ENCODE data around the gene ARHGAP31. TPM values are rescaled to one million over a fixed set of nuclear protein-coding genes. Genes with fewer than 3 reads are reported as not detected.
"Not testable (repeated sequence)": the region's sequence is repeated elsewhere in the genome, so short reads cannot be mapped to it uniquely, and the experiment has no call there.

Gene ARHGAP31
- 10 to 100 TPM; 11.4 to 11.8 TPM for total RNA-seq
- total RNA-seq: 34.2 to 44.4 reads per million in 2 donors

- Mint-ChIP-seq H3K27ac (peak within 1 kb of the TSS; percentile 99), H3K4me1 (peaks cover 44% of the 10 kb centered on the region), H3K36me3 (ENCODE audit: low read depth) (no peaks in the 10 kb centered on the region), H3K4me3 (peak within 1 kb of the TSS; percentile 93), H3K27me3 (no peaks in the 10 kb centered on the region)
- no peaks in the 10 kb centered on the region for H3K9me3 ChIP-seq (ENCODE audit: control insufficient read depth, low read length, poor library complexity, severe bottlenecking)
- ATAC-seq: peak; percentile 74
- DNase-seq: peak; percentile 84 to 91 (median 87)
These were observed at the start of gene ARHGAP31 for GRCh38 chr3:119293871-119294695. Gene ARHGAP31, plus strand, starts transcription at chr3:119294383. Its CDS starts 522 bp downstream, at chr3:119294905.

GRCh38 chr3:119245778-119246177 is 48.4 kb upstream of the ARHGAP31 start:
- no peaks in the 10 kb centered on the region for H3K9me3 ChIP-seq (ENCODE audit: control insufficient read depth, low read length, poor library complexity, severe bottlenecking)
- no peak overlapping the region for H3K4me3 Mint-ChIP-seq
- no peaks in the 10 kb centered on the region for H3K36me3 Mint-ChIP-seq (ENCODE audit: low read depth)
- peaks cover 4% of the 10 kb centered on the region for H3K4me1 Mint-ChIP-seq
- no peak overlapping the region for H3K27ac Mint-ChIP-seq
- no peak for DNase-seq
- ATAC-seq: no peak
- H3K27me3 Mint-ChIP-seq: no peaks in the 10 kb centered on the region

- H3K27ac Mint-ChIP-seq: no peak overlapping the region
- ATAC-seq: no peak
- no peak overlapping the region for H3K4me3 Mint-ChIP-seq
- H3K27me3 Mint-ChIP-seq: peaks cover 18% of the 10 kb centered on the region
- no peaks in the 10 kb centered on the region for H3K9me3 ChIP-seq (ENCODE audit: control insufficient read depth, low read length, poor library complexity, severe bottlenecking)
- peaks cover 2% of the 10 kb centered on the region for H3K36me3 Mint-ChIP-seq (ENCODE audit: low read depth)
- no peak for DNase-seq
- H3K4me1 Mint-ChIP-seq: no peaks in the 10 kb centered on the region
These were observed 39.0 kb upstream of the ARHGAP31 start for GRCh38 chr3:119255214-119255613.

- H3K27ac Mint-ChIP-seq: no peak overlapping the region
These were observed 37.1 kb upstream of the ARHGAP31 start for GRCh38 chr3:119257111-119257510.

GRCh38 chr3:119257654-119258410 is 36.4 kb upstream of the ARHGAP31 start:
- Mint-ChIP-seq H3K36me3 (ENCODE audit: low read depth) (peaks cover 2% of the 10 kb centered on the region), H3K27ac (no peak overlapping the region), H3K4me3 (no peak overlapping the region), H3K4me1 (peaks cover 2% of the 10 kb centered on the region), H3K27me3 (peaks cover 18% of the 10 kb centered on the region)
- no peak for ATAC-seq
- H3K9me3 ChIP-seq (ENCODE audit: control insufficient read depth, low read length, poor library complexity, severe bottlenecking): no peaks in the 10 kb centered on the region
- no peak for DNase-seq

More at GRCh38 chr3:119257111-119257510, 37.1 kb upstream of the ARHGAP31 start:
- Mint-ChIP-seq H3K36me3 (ENCODE audit: low read depth) (peaks cover 2% of the 10 kb centered on the region), H3K27me3 (peaks cover 18% of the 10 kb centered on the region), H3K4me3 (no peak overlapping the region), H3K4me1 (peaks cover 2% of the 10 kb centered on the region)
- no peaks in the 10 kb centered on the region for H3K9me3 ChIP-seq (ENCODE audit: control insufficient read depth, low read length, poor library complexity, severe bottlenecking)
- DNase-seq (no peak), ATAC-seq (no peak)

- ATAC-seq (no peak), DNase-seq (no peak)
- Mint-ChIP-seq H3K4me1 (peaks cover 2% of the 10 kb centered on the region), H3K27me3 (peaks cover 18% of the 10 kb centered on the region), H3K36me3 (ENCODE audit: low read depth) (peaks cover 2% of the 10 kb centered on the region), H3K4me3 (no peak overlapping the region), H3K27ac (no peak overlapping the region)
- H3K9me3 ChIP-seq (ENCODE audit: control insufficient read depth, low read length, poor library complexity, severe bottlenecking): no peaks in the 10 kb centered on the region
These were observed 35.3 kb upstream of the ARHGAP31 start for GRCh38 chr3:119258915-119259314.

- no peaks in the 10 kb centered on the region for H3K9me3 ChIP-seq (ENCODE audit: control insufficient read depth, low read length, poor library complexity, severe bottlenecking)
- DNase-seq: no peak
- ATAC-seq: no peak
- Mint-ChIP-seq H3K4me3 (no peak overlapping the region), H3K27ac (no peak overlapping the region), H3K4me1 (peaks cover 2% of the 10 kb centered on the region), H3K27me3 (peaks cover 18% of the 10 kb centered on the region), H3K36me3 (ENCODE audit: low read depth) (peaks cover 2% of the 10 kb centered on the region)
These were observed 34.4 kb upstream of the ARHGAP31 start for GRCh38 chr3:119259821-119260220.

- peaks cover 2% of the 10 kb centered on the region for H3K36me3 Mint-ChIP-seq (ENCODE audit: low read depth)
- H3K4me1 Mint-ChIP-seq: peaks cover 2% of the 10 kb centered on the region
- H3K27ac Mint-ChIP-seq: no peak overlapping the region
- no peaks in the 10 kb centered on the region for H3K9me3 ChIP-seq (ENCODE audit: control insufficient read depth, low read length, poor library complexity, severe bottlenecking)
- no peak overlapping the region for H3K4me3 Mint-ChIP-seq
- ATAC-seq (no peak), DNase-seq (no peak)
- H3K27me3 Mint-ChIP-seq: peaks cover 18% of the 10 kb centered on the region
These were observed 33.1 kb upstream of the ARHGAP31 start for GRCh38 chr3:119261055-119261454.

GRCh38 chr3:119270212-119270611 is 24.0 kb upstream of the ARHGAP31 start:
- H3K27me3 Mint-ChIP-seq; H3K36me3 Mint-ChIP-seq (ENCODE audit: low read depth); H3K27ac Mint-ChIP-seq; H3K4me1 Mint-ChIP-seq; H3K4me3 Mint-ChIP-seq; ATAC-seq; H3K9me3 ChIP-seq (ENCODE audit: control insufficient read depth, low read length, poor library complexity, severe bottlenecking); DNase-seq: not testable (repeated sequence)

- ATAC-seq: no peak
- Mint-ChIP-seq H3K4me3 (no peak overlapping the region), H3K27me3 (no peaks in the 10 kb centered on the region), H3K4me1 (peaks cover 13% of the 10 kb centered on the region), H3K27ac (peak overlapping the region; percentile 43), H3K36me3 (ENCODE audit: low read depth) (no peaks in the 10 kb centered on the region)
- DNase-seq: no peak
- H3K9me3 ChIP-seq (ENCODE audit: control insufficient read depth, low read length, poor library complexity, severe bottlenecking): no peaks in the 10 kb centered on the region
These were observed 17.5 kb upstream of the ARHGAP31 start for GRCh38 chr3:119276680-119277079.

- H3K9me3 ChIP-seq (ENCODE audit: control insufficient read depth, low read length, poor library complexity, severe bottlenecking): no peaks in the 10 kb centered on the region
- ATAC-seq: no peak
- Mint-ChIP-seq H3K27ac (no peak overlapping the region), H3K27me3 (no peaks in the 10 kb centered on the region), H3K4me1 (peaks cover 13% of the 10 kb centered on the region), H3K36me3 (ENCODE audit: low read depth) (peaks cover 3% of the 10 kb centered on the region), H3K4me3 (no peak overlapping the region)
- no peak for DNase-seq
These were observed 15.1 kb upstream of the ARHGAP31 start for GRCh38 chr3:119279101-119279554.

- no peaks in the 10 kb centered on the region for H3K27me3 Mint-ChIP-seq
- ATAC-seq (no peak), DNase-seq (no peak)
- no peak overlapping the region for H3K27ac Mint-ChIP-seq
- H3K9me3 ChIP-seq (ENCODE audit: control insufficient read depth, low read length, poor library complexity, severe bottlenecking): no peaks in the 10 kb centered on the region
- H3K4me3 Mint-ChIP-seq: no peak overlapping the region
- peaks cover 3% of the 10 kb centered on the region for H3K36me3 Mint-ChIP-seq (ENCODE audit: low read depth)
- peaks cover 11% of the 10 kb centered on the region for H3K4me1 Mint-ChIP-seq
These were observed 14.5 kb upstream of the ARHGAP31 start for GRCh38 chr3:119279584-119280243.
